H1 (cell line): ENCODE data around the gene OBSL1.

Experiments
- ASH2L ChIP-seq: fragments of 200-600, 300-600 bp; sonication (generic); IDR thresholded peaks from one replicate; pipeline ENCODE4 v1.7.1; 2017; ENCODE audit warnings: low read length
- BCL11A ChIP-seq, 2 experiments: IDR thresholded peaks; one replicate each; pipeline ENCODE4 v1.6.1; 2011; ENCODE audit warnings: low read depth in 2 of 2, low read length in 2 of 2, mild to moderate bottlenecking in 2 of 2
- CTCF ChIP-seq, 3 experiments: IDR thresholded peaks; 1 replicate in 2 of 3; 2 replicates in 1 of 3; pipeline versions ENCODE4 v1.5.1 to v1.6.1; 2011; ENCODE audit warnings: low read length in 3 of 3, mild to moderate bottlenecking in 3 of 3, inconsistent platforms in 2 of 3, low read depth in 1 of 3, moderate library complexity in 1 of 3; ENCODE audit not compliant: insufficient read depth in 1 of 3; ENCODE audit errors: control extremely low read depth in 1 of 3
- EP300 ChIP-seq, 2 experiments: IDR thresholded peaks; 1 replicate in 1 of 2; 2 replicates in 1 of 2; pipeline ENCODE4 v1.6.1; 2011 to 2012; ENCODE audit warnings: low read depth in 2 of 2, low read length in 2 of 2, mild to moderate bottlenecking in 2 of 2, borderline replicate concordance in 1 of 2, inconsistent platforms in 1 of 2, moderate library complexity in 1 of 2
- EZH2 ChIP-seq: fragments of 200-600 bp; sonication (generic); IDR thresholded peaks from 2 replicates; pipeline ENCODE4 v1.7.1; 2012; ENCODE audit warnings: low read depth, mild to moderate bottlenecking, moderate library complexity, low read length, inconsistent platforms; ENCODE audit not compliant: severe bottlenecking
- FOSL1 ChIP-seq: IDR thresholded peaks from 2 replicates; pipeline ENCODE4 v1.6.1; 2011; ENCODE audit warnings: mild to moderate bottlenecking, low read depth, low read length, moderate library complexity; ENCODE audit not compliant: insufficient read depth
- MAFK ChIP-seq: IDR thresholded peaks from 2 replicates; pipeline ENCODE4 v1.6.1; 2012; ENCODE audit warnings: low read depth, mild to moderate bottlenecking, improper control_type of control experiment, low read length
- NANOG ChIP-seq: IDR thresholded peaks from 2 replicates; pipeline ENCODE4 v1.6.1; 2011; ENCODE audit warnings: low read length, low read depth, mild to moderate bottlenecking, inconsistent platforms; ENCODE audit not compliant: insufficient read depth, poor library complexity, severe bottlenecking
- POLR2AphosphoS5 ChIP-seq: IDR thresholded peaks from 2 replicates; pipeline ENCODE4 v1.6.1; 2011; ENCODE audit warnings: low read depth, low read length
- RAD21 ChIP-seq, 2 experiments: IDR thresholded peaks in 1 of 2; conservative IDR thresholded peaks in 1 of 2; 2 replicates each; pipeline ENCODE4 v1.6.1; 2011; ENCODE audit warnings: low read depth in 2 of 2, low read length in 2 of 2, improper control_type of control experiment in 1 of 2, inconsistent platforms in 1 of 2, mild to moderate bottlenecking in 1 of 2, moderate library complexity in 1 of 2
- SIN3A ChIP-seq, 2 experiments: IDR thresholded peaks in 1 of 2; conservative IDR thresholded peaks in 1 of 2; 2 replicates each; pipeline ENCODE4 v1.6.1; 2011 to 2012; ENCODE audit warnings: low read length in 2 of 2, improper control_type of control experiment in 1 of 2, low read depth in 1 of 2, mild to moderate bottlenecking in 1 of 2
- SP1 ChIP-seq: IDR thresholded peaks from 2 replicates; pipeline ENCODE4 v1.6.1; 2011; ENCODE audit warnings: low read depth, low read length
- TF ChIP-seq, protein P1 (sequence below): IDR thresholded peaks from 2 replicates; pipeline ENCODE4 v1.6.1; 2012; ENCODE audit warnings: inconsistent platforms

DNA sequence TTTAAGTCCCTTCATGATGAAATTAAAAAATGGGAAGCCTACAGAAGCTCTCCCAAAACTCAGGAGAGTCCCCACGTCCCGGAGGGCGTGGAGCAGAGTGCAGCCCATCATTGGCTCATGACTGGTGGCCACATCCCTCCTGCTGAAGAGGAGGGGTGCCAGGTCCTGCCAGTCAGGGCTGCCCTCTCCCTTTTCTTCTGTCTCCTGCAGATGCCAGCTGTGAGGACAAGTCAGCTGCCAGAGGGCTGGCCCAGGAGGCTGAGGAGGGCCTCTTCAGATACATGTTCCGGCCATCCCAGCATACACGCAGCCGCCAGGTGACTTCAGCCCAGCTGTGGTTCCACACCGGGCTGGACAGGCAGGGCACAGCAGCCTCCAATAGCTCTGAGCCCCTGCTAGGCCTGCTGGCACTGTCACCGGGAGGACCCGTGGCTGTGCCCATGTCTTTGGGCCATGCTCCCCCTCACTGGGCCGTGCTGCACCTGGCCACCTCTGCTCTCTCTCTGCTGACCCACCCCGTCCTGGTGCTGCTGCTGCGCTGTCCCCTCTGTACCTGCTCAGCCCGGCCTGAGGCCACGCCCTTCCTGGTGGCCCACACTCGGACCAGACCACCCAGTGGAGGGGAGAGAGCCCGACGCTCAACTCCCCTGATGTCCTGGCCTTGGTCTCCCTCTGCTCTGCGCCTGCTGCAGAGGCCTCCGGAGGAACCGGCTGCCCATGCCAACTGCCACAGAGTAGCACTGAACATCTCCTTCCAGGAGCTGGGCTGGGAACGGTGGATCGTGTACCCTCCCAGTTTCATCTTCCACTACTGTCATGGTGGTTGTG, 3.4 kb upstream of the OBSL1 start:
- no peak for TF ChIP-seq CTCF (IDR thresholded peaks at IDR 0.05; ENCODE audit: control extremely low read depth in 1 of 3, insufficient read depth in 1 of 3, low read depth in 1 of 3, low read length in 3 of 3)
- TF ChIP-seq ASH2L = no peak
- no peak for TF ChIP-seq EP300 (IDR thresholded peaks at IDR 0.05; ENCODE audit: borderline replicate concordance in 1 of 2, low read depth in 2 of 2, low read length in 2 of 2)
- TF ChIP-seq BCL11A (IDR thresholded peaks at IDR 0.05; ENCODE audit: low read depth in 2 of 2, low read length in 2 of 2) = no peak
- TF ChIP-seq FOSL1 = no peak
- no peak for TF ChIP-seq EZH2
- TF ChIP-seq NANOG = no peak
- TF ChIP-seq SP1 = no peak
- TF ChIP-seq RAD21 (IDR thresholded peaks at IDR 0.05 in 1 of 2, conservative IDR thresholded peaks at IDR 0.05 in 1 of 2; ENCODE audit: low read depth in 2 of 2, low read length in 2 of 2) = no peak
- TF ChIP-seq, protein P1, sequence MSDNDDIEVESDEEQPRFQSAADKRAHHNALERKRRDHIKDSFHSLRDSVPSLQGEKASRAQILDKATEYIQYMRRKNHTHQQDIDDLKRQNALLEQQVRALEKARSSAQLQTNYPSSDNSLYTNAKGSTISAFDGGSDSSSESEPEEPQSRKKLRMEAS = no peak
- TF ChIP-seq SIN3A (conservative IDR thresholded peaks at IDR 0.05 in 1 of 2, IDR thresholded peaks at IDR 0.05 in 1 of 2; ENCODE audit: low read depth in 1 of 2, low read length in 2 of 2) = no peak
- no peak for TF ChIP-seq POLR2AphosphoS5
- no peak for TF ChIP-seq MAFK
